ENCODE results near the gene COL10A1. TPM values are rescaled to one million over a fixed set of nuclear protein-coding genes. Genes with fewer than 3 reads are reported as not detected.

COL10A1 gene
- total RNA-seq, 1 experiment from 2014 or later, result not detected

DNA sequence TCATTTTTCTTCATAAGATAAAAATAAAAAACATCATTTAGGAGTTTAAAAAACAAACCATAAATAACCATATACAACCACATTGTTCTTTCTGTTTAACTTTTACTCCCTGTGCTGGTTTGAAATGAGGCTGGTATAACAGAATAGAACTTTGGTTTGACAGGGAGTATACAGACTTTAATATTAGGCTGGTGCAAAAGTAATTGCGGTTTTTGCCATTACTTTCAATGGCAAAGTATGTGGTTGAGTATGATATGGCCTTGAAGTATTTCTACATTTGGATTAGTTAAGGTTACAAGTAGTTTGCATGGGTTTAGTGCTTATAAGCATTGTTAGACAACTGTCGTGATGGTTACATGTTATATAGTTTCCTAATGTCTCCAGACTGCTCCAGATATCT lies 29.0 kb upstream of the COL10A1 start:
- H3K36me3 ChIP-seq (ENCODE audit: control insufficient read depth, insufficient read depth, low read length), result no peaks in the 10 kb centered on the region
- Mint-ChIP-seq H3K9me3 (ENCODE audit: unreplicated experiment) (no peaks in the 10 kb centered on the region), H3K27ac (ENCODE audit: unreplicated experiment) (no peak overlapping the region), H3K4me3 (ENCODE audit: unreplicated experiment) (no peak overlapping the region), H3K36me3 (ENCODE audit: insufficient read depth, unreplicated experiment) (no peaks in the 10 kb centered on the region), H3K4me1 (ENCODE audit: low read depth, unreplicated experiment) (no peaks in the 10 kb centered on the region), H3K27me3 (ENCODE audit: insufficient read depth, unreplicated experiment) (no peaks in the 10 kb centered on the region)
- POLR2A ChIA-PET, result no interaction called here
- TF ChIP-seq, protein P1, sequence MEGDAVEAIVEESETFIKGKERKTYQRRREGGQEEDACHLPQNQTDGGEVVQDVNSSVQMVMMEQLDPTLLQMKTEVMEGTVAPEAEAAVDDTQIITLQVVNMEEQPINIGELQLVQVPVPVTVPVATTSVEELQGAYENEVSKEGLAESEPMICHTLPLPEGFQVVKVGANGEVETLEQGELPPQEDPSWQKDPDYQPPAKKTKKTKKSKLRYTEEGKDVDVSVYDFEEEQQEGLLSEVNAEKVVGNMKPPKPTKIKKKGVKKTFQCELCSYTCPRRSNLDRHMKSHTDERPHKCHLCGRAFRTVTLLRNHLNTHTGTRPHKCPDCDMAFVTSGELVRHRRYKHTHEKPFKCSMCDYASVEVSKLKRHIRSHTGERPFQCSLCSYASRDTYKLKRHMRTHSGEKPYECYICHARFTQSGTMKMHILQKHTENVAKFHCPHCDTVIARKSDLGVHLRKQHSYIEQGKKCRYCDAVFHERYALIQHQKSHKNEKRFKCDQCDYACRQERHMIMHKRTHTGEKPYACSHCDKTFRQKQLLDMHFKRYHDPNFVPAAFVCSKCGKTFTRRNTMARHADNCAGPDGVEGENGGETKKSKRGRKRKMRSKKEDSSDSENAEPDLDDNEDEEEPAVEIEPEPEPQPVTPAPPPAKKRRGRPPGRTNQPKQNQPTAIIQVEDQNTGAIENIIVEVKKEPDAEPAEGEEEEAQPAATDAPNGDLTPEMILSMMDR (IDR thresholded peaks at IDR 0.05; ENCODE audit: insufficient read depth in 1 of 2, low read depth in 1 of 2, low read length in 1 of 2, severe bottlenecking in 1 of 2, unreplicated experiment in 1 of 2), result no peak
- CTCF ChIA-PET, result no interaction called here
- H3K27me3 ChIP-seq (replicated peaks; ENCODE audit: control insufficient read depth, insufficient read depth, low read length), result no peaks in the 10 kb centered on the region
- H3K9me3 ChIP-seq, result no peaks in the 10 kb centered on the region
- no peaks in the 10 kb centered on the region for H3K4me1 ChIP-seq
- H3K4me3 ChIP-seq (ENCODE audit: low read depth, low read length), result no peak overlapping the region
- BruUV-seq (replicated peaks), result no TSS peak
- intact Hi-C loops (cut with micrococcal nuclease; ENCODE audit: unreplicated experiment), result no loop called here
- no peak for DNase-seq

DNA sequence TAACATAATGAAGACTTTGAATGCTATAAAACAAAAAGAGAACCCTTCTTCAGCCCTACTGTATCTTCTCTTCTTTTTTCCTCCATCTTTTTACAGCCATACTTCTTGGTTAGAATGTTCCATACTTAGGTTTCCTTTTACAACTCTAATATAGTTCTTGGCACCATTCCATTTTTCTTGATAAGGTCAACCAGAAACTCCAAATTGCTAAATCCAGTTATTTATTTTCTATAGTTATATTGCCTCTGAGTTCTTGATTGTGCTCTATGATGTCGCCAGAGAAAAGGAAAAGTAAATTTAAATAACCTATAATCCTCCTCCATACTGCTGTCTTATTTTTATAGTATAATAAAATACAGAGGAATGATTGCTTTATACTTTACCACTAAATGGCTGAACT lies 26.7 kb upstream of the COL10A1 start:
- Mint-ChIP-seq H3K27ac (ENCODE audit: unreplicated experiment) (no peak overlapping the region), H3K4me3 (ENCODE audit: unreplicated experiment) (no peak overlapping the region), H3K9me3 (ENCODE audit: unreplicated experiment) (no peaks in the 10 kb centered on the region), H3K27me3 (ENCODE audit: insufficient read depth, unreplicated experiment) (no peaks in the 10 kb centered on the region), H3K4me1 (ENCODE audit: low read depth, unreplicated experiment) (no peaks in the 10 kb centered on the region), H3K36me3 (ENCODE audit: insufficient read depth, unreplicated experiment) (no peaks in the 10 kb centered on the region)
- Histone ChIP-seq H3K36me3 (ENCODE audit: control insufficient read depth, insufficient read depth, low read length) (no peaks in the 10 kb centered on the region), H3K27me3 (replicated peaks; ENCODE audit: control insufficient read depth, insufficient read depth, low read length) (no peaks in the 10 kb centered on the region), H3K4me3 (ENCODE audit: low read depth, low read length) (no peak overlapping the region), H3K9me3 (no peaks in the 10 kb centered on the region), H3K4me1 (no peaks in the 10 kb centered on the region)
- TF ChIP-seq, protein P1 (IDR thresholded peaks at IDR 0.05; ENCODE audit: insufficient read depth in 1 of 2, low read depth in 1 of 2, low read length in 1 of 2, severe bottlenecking in 1 of 2, unreplicated experiment in 1 of 2), result no peak
- intact Hi-C loops (cut with micrococcal nuclease; ENCODE audit: unreplicated experiment), result no loop called here
- CTCF ChIA-PET, result interaction anchor here (0.6 kb wide), 1 partner anchor 342 kb away, joined by 3 read pairs; no protein-coding TSS in a partner anchor
- DNase-seq, result no peak
- POLR2A ChIA-PET, result no interaction called here
- no TSS peak for BruUV-seq (replicated peaks)

DNA sequence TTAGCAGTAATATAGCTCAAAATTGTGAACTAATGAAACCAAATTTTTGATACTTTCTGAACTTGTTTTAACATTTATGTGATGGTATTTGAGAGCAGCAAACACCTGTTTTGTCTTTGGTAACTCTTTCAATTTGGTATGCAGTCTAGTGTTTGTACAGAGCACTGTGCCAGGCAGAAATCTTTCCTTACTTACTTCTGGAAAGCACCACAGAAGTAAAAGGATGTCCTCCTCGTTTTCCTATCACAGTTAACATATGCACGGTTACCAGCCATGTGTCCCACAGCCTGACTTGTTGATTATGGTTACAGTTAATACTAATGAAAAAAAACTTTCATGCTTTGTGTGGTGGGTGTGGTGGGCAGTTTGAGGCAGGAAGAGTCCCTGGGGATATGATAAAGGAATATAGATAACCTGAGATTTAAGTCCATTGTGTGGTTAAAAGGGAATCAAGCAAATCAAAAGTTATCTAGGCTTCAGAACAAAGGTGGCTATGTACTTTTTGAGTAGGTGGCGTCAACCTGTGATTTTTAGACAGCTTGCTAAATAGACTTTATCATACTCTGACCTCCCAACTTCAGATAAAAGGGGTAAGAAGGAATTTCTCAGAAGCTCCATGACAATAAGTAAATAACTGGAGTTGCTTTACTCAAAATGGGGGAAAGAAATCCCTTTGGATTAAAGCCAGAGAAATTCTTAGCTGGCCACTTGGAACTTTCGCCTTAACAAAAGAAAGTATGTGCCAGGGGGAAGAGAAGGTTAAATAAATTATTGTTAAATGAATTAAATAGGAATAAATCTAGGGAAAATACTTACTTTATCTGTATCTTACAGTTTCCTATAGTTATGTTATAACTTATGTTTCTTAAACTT lies 20.1 kb upstream of the COL10A1 start:
- TF ChIP-seq, protein P1 (IDR thresholded peaks at IDR 0.05; ENCODE audit: insufficient read depth in 1 of 2, low read depth in 1 of 2, low read length in 1 of 2, severe bottlenecking in 1 of 2, unreplicated experiment in 1 of 2), result no peak
- BruUV-seq (replicated peaks), result no TSS peak
- peak in 1 of 2 experiments; percentile 42 for DNase-seq
- Histone ChIP-seq H3K27me3 (replicated peaks; ENCODE audit: control insufficient read depth, insufficient read depth, low read length) (no peaks in the 10 kb centered on the region), H3K9me3 (no peaks in the 10 kb centered on the region), H3K4me3 (ENCODE audit: low read depth, low read length) (no peak overlapping the region), H3K4me1 (peaks cover 19% of the 10 kb centered on the region), H3K36me3 (ENCODE audit: control insufficient read depth, insufficient read depth, low read length) (no peaks in the 10 kb centered on the region)
- intact Hi-C loops (cut with micrococcal nuclease; ENCODE audit: unreplicated experiment), result no loop called here
- POLR2A ChIA-PET, result no interaction called here
- Mint-ChIP-seq H3K36me3 (ENCODE audit: insufficient read depth, unreplicated experiment) (no peaks in the 10 kb centered on the region), H3K27ac (ENCODE audit: unreplicated experiment) (peak overlapping the region; percentile 62), H3K9me3 (ENCODE audit: unreplicated experiment) (no peaks in the 10 kb centered on the region), H3K4me3 (ENCODE audit: unreplicated experiment) (peak overlapping the region; percentile 40), H3K4me1 (ENCODE audit: low read depth, unreplicated experiment) (peaks cover 16% of the 10 kb centered on the region), H3K27me3 (ENCODE audit: insufficient read depth, unreplicated experiment) (no peaks in the 10 kb centered on the region)
- CTCF ChIA-PET, result no interaction called here

Data from Caco-2 (cell line).